DOHH2 (cell line): Measurements from ENCODE around the gene CHFR.
"Not testable (repeated sequence)": the region's sequence is repeated elsewhere in the genome, so short reads cannot be mapped to it uniquely, and the experiment has no call there.

Source experiments
- EZH2phosphoT487 ChIP-seq: fragments of 200-600 bp; sonication (generic); IDR thresholded peaks from 2 replicates; pipeline ENCODE4 v1.6.1; 2017; ENCODE audit warnings: borderline replicate concordance, mild to moderate bottlenecking, antibody characterized with exemption, low read length, moderate library complexity, mixed read lengths
- TF ChIP-seq, protein P1 (sequence below): fragments of 200-600 bp; sonication (generic); IDR thresholded peaks from one replicate; pipeline ENCODE4 v1.5.1; 2014; ENCODE audit warnings: antibody characterized with exemption, mild to moderate bottlenecking, low read depth, low read length; ENCODE audit not compliant: poor library complexity, severe bottlenecking

DNA sequence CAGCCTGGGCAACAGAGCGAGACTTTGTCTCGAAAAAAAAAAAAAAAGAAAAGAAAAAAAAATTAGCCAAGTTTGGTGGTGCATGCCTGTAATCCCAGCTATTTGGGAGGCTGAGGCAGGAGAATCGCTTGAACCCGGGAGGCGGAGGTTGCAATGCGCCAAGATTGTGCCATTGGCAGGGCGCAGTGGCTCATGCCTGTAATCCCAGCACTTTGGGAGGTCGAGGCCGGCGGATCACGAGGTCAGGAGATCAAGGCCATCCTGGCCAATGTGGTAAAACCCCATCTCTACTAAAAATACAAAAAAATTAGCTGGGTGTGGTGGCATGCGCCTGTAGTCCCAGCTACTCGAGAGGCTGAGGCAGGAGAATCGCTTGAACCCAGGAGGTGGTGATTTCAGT lies 32.2 kb downstream of the CHFR start:
- TF ChIP-seq EZH2phosphoT487: not testable (repeated sequence)
- TF ChIP-seq, protein P1, sequence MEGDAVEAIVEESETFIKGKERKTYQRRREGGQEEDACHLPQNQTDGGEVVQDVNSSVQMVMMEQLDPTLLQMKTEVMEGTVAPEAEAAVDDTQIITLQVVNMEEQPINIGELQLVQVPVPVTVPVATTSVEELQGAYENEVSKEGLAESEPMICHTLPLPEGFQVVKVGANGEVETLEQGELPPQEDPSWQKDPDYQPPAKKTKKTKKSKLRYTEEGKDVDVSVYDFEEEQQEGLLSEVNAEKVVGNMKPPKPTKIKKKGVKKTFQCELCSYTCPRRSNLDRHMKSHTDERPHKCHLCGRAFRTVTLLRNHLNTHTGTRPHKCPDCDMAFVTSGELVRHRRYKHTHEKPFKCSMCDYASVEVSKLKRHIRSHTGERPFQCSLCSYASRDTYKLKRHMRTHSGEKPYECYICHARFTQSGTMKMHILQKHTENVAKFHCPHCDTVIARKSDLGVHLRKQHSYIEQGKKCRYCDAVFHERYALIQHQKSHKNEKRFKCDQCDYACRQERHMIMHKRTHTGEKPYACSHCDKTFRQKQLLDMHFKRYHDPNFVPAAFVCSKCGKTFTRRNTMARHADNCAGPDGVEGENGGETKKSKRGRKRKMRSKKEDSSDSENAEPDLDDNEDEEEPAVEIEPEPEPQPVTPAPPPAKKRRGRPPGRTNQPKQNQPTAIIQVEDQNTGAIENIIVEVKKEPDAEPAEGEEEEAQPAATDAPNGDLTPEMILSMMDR: not testable (repeated sequence)
